UCSD-AML1 (cell line): ENCODE results near the gene PIRT.

Experiments
- DNase-seq: peaks from one replicate; lab custom pipeline; 2025; ENCODE audit not compliant: unreplicated experiment; lab: John Stamatoyannopoulos, UW

Gene PIRT

GRCh38 chr17:10790491-10791401 lies 47.1 kb downstream of the PIRT start:
- DNase-seq: no peak

GRCh38 chr17:10789694-10790271 lies 48.1 kb downstream of the PIRT start:
- no peak for DNase-seq

- no peak for DNase-seq
These were observed 50.4 kb downstream of the PIRT start for GRCh38 chr17:10787306-10788045.

GRCh38 chr17:10785295-10785694 lies 52.6 kb downstream of the PIRT start:
- no peak for DNase-seq

GRCh38 chr17:10779609-10780008 lies 58.3 kb downstream of the PIRT start:
- no peak for DNase-seq

GRCh38 chr17:10777890-10778289 lies 60.0 kb downstream of the PIRT start:
- DNase-seq: no peak

- no peak for DNase-seq
These were observed 60.6 kb downstream of the PIRT start for GRCh38 chr17:10777131-10777807.

- DNase-seq: no peak
These were observed 61.5 kb downstream of the PIRT start for GRCh38 chr17:10776381-10776780.

GRCh38 chr17:10775740-10776356 lies 62.0 kb downstream of the PIRT start:
- DNase-seq: no peak

- DNase-seq: no peak
These were observed 62.8 kb downstream of the PIRT start for GRCh38 chr17:10775058-10775457.

GRCh38 chr17:10773391-10773790 lies 64.5 kb downstream of the PIRT start:
- no peak for DNase-seq
